NCI-H524 (cell line): ENCODE measurements around the gene ATG4C.

Experiments
- DNase-seq, 2 experiments: peaks; one replicate each; lab custom pipeline; 2025; lab: John Stamatoyannopoulos, UW

Gene ATG4C

DNA sequence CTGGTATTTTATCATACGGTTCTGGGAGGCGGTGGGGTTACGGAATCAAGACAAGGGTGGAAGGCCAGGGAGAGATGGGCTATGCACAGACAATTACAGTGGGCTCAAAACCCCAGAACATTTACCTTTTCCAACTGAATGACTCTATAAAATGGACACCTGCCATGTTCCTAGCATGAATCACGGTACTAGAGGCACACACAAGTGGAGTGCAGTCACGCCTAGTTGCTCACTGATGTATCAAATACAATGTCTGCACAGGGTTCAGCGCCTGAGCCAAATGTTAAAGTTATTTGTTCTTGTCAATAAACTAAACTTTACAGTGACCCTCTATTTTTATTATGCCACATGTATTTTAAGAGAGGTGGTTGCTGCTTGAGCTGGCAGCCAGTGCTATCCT is 121.4 kb downstream of the ATG4C start:
- DNase-seq, result no peak

- no peak for DNase-seq
These were observed 121.9 kb downstream of the ATG4C start for GRCh38 chr1:62905872-62906271.

DNA sequence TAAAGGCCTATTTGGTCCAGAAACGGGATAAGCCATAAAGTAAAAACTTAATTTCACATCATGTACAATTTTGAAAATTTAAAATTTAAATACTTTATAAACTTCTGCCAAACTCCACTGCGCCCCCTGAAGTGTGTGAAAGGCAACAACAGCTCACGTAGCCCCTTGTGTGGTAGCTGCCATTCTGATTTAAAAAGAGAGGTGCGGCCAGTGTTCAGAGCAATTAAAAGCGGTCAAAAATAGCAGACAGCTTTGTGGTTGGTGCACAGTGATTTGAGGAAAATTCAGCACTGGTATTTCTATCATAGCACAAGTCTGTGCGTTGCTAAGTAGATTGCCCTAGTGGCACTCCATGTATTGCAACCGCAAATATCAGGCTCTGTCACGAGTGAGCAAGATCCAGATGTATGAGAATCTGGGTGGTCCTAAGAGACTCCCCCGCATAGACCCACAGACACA is 122.5 kb downstream of the ATG4C start:
- DNase-seq, result no peak

DNA sequence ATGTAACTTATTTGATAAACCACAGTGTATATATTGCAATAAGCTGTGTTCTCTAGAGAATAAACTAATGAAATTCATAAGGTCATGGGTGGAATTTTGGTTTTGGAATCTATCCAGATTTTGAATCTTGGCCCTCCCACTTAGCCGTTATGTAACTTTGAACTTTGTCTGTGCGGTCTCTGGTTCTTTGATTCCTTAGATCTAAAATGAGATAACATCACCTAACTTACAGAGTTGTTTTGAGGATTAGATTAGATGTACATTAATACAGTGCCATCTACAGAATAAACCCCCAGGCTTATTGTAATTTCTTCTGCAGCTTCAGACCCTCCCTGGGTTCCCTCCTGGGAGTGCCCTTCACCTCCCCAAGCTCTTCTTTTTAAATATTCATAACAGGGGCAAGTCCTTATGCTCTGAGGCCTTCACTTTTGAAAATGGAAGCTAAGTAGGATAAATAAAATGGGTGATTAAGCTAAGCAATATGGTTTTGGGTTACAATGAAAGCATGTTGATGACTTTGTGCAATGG is 124.3 kb downstream of the ATG4C start:
- DNase-seq, result no peak

- peak in 1 of 2 experiments; percentile 20 for DNase-seq
These were observed 128.2 kb downstream of the ATG4C start for GRCh38 chr1:62912028-62912638.
